ENCODE data around the gene LTF. TPM values are rescaled to one million over a fixed set of nuclear protein-coding genes. Genes with fewer than 3 reads are reported as not detected.

The LTF gene
- total and polyA plus RNA-seq, 8 donors = 6.9 to 21.0 (median 11.2) TPM

DNA sequence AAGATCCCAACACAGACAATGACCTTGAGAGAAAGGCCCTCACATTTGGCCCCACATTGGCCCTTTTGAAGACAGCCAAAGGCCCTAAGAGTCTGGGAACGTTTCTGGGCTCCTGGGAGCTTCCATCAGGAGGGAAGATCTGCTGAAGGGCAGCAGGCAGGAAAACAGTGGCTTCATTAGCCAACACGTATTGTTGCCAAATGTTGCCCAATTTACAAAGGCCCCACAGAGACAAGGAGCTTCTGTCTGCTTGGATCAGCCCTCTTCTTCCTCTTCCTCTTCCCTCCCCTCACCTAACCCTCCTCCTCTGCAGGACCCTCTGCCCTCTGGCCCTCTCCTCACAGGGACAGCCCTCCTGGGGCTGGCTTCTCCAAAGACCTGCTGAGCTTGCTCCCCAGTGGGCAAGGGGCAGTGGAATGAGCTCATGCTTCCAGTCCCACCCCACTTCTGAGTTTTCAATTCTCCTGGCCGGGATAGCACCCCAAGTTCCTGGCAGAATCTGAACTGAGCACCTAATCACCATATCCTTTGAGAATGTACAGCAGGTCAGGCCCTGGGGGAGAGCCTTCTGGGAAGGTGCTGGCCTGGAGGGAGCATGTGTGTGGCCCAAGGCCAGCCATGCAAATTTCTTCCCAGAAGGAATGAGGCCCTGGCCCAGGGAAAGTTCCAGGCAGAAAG lies 5.1 kb upstream of the LTF start:
- intact Hi-C loops (cut with DNase I) = loop anchor here in 1 of 3 donors (10.0 kb wide), 1 partner anchor 425 kb away; no protein-coding TSS in a partner anchor
- FAIRE-seq = no peak
- no peaks in the 10 kb centered on the region for H3K36me3 ChIP-seq
- peak; percentile 37 to 84 (median 76) for ATAC-seq
- H3K27ac ChIP-seq = peak overlapping the region in 2 of 4 donors; percentile 80 to 82
- peaks cover 0 to 38% (median 0%) of the 10 kb centered on the region in 3 donors for H3K4me1 ChIP-seq
- DNase-seq = peak in 4 of 6 donors; percentile 55 to 82 (median 66)
- TF ChIP-seq, protein P1, sequence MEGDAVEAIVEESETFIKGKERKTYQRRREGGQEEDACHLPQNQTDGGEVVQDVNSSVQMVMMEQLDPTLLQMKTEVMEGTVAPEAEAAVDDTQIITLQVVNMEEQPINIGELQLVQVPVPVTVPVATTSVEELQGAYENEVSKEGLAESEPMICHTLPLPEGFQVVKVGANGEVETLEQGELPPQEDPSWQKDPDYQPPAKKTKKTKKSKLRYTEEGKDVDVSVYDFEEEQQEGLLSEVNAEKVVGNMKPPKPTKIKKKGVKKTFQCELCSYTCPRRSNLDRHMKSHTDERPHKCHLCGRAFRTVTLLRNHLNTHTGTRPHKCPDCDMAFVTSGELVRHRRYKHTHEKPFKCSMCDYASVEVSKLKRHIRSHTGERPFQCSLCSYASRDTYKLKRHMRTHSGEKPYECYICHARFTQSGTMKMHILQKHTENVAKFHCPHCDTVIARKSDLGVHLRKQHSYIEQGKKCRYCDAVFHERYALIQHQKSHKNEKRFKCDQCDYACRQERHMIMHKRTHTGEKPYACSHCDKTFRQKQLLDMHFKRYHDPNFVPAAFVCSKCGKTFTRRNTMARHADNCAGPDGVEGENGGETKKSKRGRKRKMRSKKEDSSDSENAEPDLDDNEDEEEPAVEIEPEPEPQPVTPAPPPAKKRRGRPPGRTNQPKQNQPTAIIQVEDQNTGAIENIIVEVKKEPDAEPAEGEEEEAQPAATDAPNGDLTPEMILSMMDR (IDR thresholded peaks at IDR 0.05) = no peak
- WGBS, 2 donors = 52 to 67% methylated on average over 3 of the region's 3 CpGs
- H3K27me3 ChIP-seq = no peaks in the 10 kb centered on the region
- no peak overlapping the region for H3K4me3 ChIP-seq
- H3K9me3 ChIP-seq = no peaks in the 10 kb centered on the region

DNA sequence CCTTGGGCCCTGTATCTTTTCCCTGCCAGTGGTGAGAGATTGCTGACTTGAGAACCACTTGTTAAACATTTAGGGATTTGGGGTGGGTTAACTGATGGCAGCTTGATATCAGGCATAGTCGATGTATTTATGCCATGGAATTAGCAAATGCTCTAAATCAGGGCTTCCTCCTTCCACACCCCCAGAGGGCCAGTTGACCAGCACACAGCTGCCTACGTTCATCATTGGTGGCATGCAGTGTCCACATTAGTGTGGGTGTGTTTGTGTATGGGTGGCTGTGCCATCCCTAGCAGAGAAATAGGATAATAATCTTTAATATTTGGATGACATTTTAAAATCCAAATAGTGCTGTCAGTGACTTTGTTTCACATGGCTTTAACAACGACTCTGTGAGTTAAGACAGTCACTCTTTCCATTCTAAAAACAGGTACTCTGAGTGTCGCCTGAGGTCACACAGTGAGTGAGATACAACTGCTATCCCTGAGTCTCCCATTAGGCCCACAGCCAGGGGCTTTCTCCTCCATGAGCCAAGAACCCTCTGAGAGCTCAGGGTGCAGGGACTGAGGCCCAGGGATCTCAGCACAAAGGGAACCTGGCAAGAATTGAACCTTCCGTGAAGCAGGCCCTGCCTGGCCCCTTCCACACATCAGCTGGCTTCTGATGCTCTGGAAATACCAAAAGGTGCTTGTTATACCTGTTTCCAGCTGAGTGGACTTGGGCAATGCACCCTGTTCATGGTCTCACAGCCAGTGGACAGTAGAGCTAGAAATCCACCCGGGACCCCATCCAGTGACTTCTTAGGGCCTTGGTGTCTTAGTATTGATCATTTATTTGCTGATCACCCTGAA lies 4.3 kb upstream of the LTF start:
- DNase-seq (no peak), FAIRE-seq (no peak), ATAC-seq (peak in 1 of 4 donors; percentile 4)
- Histone ChIP-seq H3K27me3 (no peaks in the 10 kb centered on the region), H3K36me3 (no peaks in the 10 kb centered on the region), H3K4me3 (no peak overlapping the region), H3K27ac (peak overlapping the region in 2 of 4 donors; percentile 80 to 82), H3K9me3 (no peaks in the 10 kb centered on the region), H3K4me1 (peaks cover 0 to 38% (median 0%) of the 10 kb centered on the region in 3 donors)
- WGBS, 2 donors = 78 to 82% methylated on average over 6 of the region's 6 CpGs
- TF ChIP-seq, protein P1 (IDR thresholded peaks at IDR 0.05) = no peak
- intact Hi-C loops (cut with DNase I) = no loop called here

DNA sequence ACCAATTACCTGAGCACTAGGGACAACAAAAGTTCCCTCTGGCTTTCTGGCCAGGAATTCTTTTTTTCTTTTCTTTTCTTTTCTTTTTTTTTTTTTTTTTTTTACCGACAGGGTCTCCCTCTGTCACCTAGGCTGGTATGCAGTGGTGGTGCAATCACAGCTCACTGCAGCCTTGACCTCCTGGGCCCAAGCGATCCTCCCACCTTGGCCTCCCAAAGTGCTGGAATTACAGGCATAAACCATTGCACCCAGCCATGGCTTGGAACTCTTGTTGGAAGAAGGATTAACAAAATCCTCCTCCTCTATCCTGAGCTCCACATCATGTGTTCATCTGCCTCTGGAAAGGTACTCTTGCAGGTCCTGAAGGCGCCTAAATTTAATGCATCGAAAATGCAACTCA lies 2.9 kb upstream of the LTF start:
- no peak overlapping the region for H3K4me3 ChIP-seq
- no peak overlapping the region for H3K27ac ChIP-seq
- ATAC-seq = no peak
- WGBS, 2 donors = 88 to 90% methylated on average over 4 of the region's 4 CpGs
- no peaks in the 10 kb centered on the region for H3K9me3 ChIP-seq
- H3K27me3 ChIP-seq = no peaks in the 10 kb centered on the region
- intact Hi-C loops (cut with DNase I) = no loop called here
- peaks cover 0 to 46% (median 0%) of the 10 kb centered on the region in 3 donors for H3K4me1 ChIP-seq
- no peak for DNase-seq
- TF ChIP-seq, protein P1 (IDR thresholded peaks at IDR 0.05) = no peak
- H3K36me3 ChIP-seq = no peaks in the 10 kb centered on the region
- no peak for FAIRE-seq

DNA sequence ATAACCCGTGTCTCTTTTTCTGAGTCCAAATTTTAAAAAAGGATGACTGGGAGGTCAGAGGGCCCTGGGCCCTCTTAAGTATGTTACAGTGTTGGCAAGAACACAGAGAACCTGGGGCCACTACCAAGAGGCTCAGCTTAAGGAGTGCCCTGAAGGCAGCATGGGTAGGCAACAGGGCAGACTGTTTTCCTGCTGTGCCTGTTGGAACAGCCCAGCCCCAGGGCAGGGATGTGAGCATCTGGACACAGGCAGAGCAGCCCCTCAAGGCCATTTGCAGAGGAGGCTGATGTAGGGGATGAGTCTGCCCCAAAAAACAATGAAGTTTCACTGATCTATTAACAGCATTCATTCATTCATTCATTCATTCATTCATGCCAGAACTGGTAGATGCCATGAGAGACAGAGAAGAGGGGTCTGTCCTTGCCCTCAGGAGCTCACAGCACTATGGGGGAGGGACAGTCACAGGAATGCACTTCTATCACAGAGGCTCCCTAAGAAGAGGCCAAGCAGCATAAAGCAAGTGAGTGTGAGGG lies 2.2 kb upstream of the LTF start:
- Histone ChIP-seq H3K27ac (peak overlapping the region in 2 of 4 donors; percentile 61 to 63), H3K4me1 (peaks cover 0 to 46% (median 0%) of the 10 kb centered on the region in 3 donors)

More for the DNA sequence above, 2.2 kb upstream of the LTF start:
- H3K27me3 ChIP-seq = no peaks in the 10 kb centered on the region
- WGBS, 2 donors = 88 to 89% methylated on average over 1 of the region's 1 CpG
- no peak overlapping the region for H3K4me3 ChIP-seq
- FAIRE-seq (no peak), DNase-seq (no peak), ATAC-seq (no peak)
- H3K36me3 ChIP-seq = no peaks in the 10 kb centered on the region
- intact Hi-C loops (cut with DNase I) = no loop called here
- TF ChIP-seq, protein P1 (IDR thresholded peaks at IDR 0.05) = no peak
- H3K9me3 ChIP-seq = no peaks in the 10 kb centered on the region

Data from pancreas (tissue), 10 donors.